H9 (cell line): ENCODE data around the gene WIF1. TPM values are rescaled to one million over a fixed set of nuclear protein-coding genes. Genes with fewer than 3 reads are reported as not detected.

Experiments
- DNase-seq: peaks from one replicate; pipeline ENCODE4 v3.0.0-alpha.2; 2017
- H2AFZ ChIP-seq: one replicate; pipeline ENCODE4 v1.6.1; 2013; ENCODE audit warnings: mild to moderate bottlenecking, low read length, control low read depth, moderate library complexity
- H2AK5ac ChIP-seq: 2 replicates; pipeline ENCODE4 v1.6.1; 2013; ENCODE audit warnings: low read length, control low read depth, mixed read lengths; ENCODE audit not compliant: insufficient read length
- H2BK120ac ChIP-seq: one replicate; pipeline ENCODE4 v1.6.1; 2013; ENCODE audit warnings: low read depth, mild to moderate bottlenecking, low read length, control low read depth, inconsistent platforms; ENCODE audit not compliant: poor library complexity, severe bottlenecking
- H2BK12ac ChIP-seq: 2 replicates; pipeline ENCODE4 v1.6.1; 2013; ENCODE audit warnings: low read length, control low read depth, mixed read lengths, low read depth; ENCODE audit not compliant: insufficient read length
- H2BK15ac ChIP-seq: 2 replicates; pipeline ENCODE4 v1.6.1; 2013; ENCODE audit warnings: low read depth, low read length, control low read depth
- H2BK20ac ChIP-seq: one replicate; pipeline ENCODE4 v1.6.1; 2013; ENCODE audit warnings: low read depth, mild to moderate bottlenecking, low read length, control low read depth, inconsistent platforms; ENCODE audit not compliant: poor library complexity, severe bottlenecking
- H2BK5ac ChIP-seq: 2 replicates; pipeline ENCODE4 v1.6.1; 2013; ENCODE audit warnings: low read length, control low read depth, mixed read lengths; ENCODE audit not compliant: insufficient read length
- H3K14ac ChIP-seq: 2 replicates; pipeline ENCODE4 v1.6.1; 2013; ENCODE audit warnings: low read length, control low read depth; ENCODE audit not compliant: insufficient read depth
- H3K18ac ChIP-seq: 2 replicates; pipeline ENCODE4 v1.6.1; 2013; ENCODE audit warnings: low read depth, mild to moderate bottlenecking, mixed read lengths, low read length, control low read depth; ENCODE audit not compliant: insufficient read length
- H3K23ac ChIP-seq: 2 replicates; pipeline ENCODE4 v1.6.1; 2013; ENCODE audit warnings: low read length, control low read depth, mixed read lengths, low read depth; ENCODE audit not compliant: insufficient read length
- H3K23me2 ChIP-seq: 2 replicates; pipeline ENCODE4 v1.6.1; 2013; ENCODE audit warnings: low read depth, mild to moderate bottlenecking, mixed read lengths, low read length, control low read depth; ENCODE audit not compliant: insufficient read length, poor library complexity, severe bottlenecking
- H3K27ac ChIP-seq: 2 replicates; pipeline ENCODE4 v1.5.1; 2013; ENCODE audit warnings: low read length, control low read depth, mixed read lengths, low read depth; ENCODE audit not compliant: insufficient read length
- H3K27me3 ChIP-seq: 2 replicates; pipeline ENCODE4 v1.6.1; 2013; ENCODE audit warnings: low read length, control low read depth, inconsistent platforms; ENCODE audit not compliant: insufficient read depth
- H3K4ac ChIP-seq: 2 replicates; pipeline ENCODE4 v1.6.1; 2013; ENCODE audit warnings: low read depth, mild to moderate bottlenecking, control low read depth, inconsistent platforms, low read length, moderate library complexity
- H3K4me1 ChIP-seq: 2 replicates; pipeline ENCODE4 v1.6.1; 2013; ENCODE audit warnings: low read length, control low read depth, inconsistent platforms; ENCODE audit not compliant: insufficient read depth
- H3K4me2 ChIP-seq: 2 replicates; pipeline ENCODE4 v1.6.1; 2013; ENCODE audit warnings: low read length, control low read depth, mixed read lengths; ENCODE audit not compliant: insufficient read length, insufficient read depth
- H3K56ac ChIP-seq: 2 replicates; pipeline ENCODE4 v1.6.1; 2013; ENCODE audit warnings: low read depth, mild to moderate bottlenecking, mixed read lengths, low read length, control low read depth; ENCODE audit not compliant: insufficient read length
- H3K79me1 ChIP-seq: 2 replicates; pipeline ENCODE4 v1.6.1; 2013; ENCODE audit warnings: low read depth, mild to moderate bottlenecking, moderate library complexity, low read length, control low read depth, inconsistent platforms; ENCODE audit not compliant: insufficient read depth, poor library complexity, severe bottlenecking
- H3K79me2 ChIP-seq: 2 replicates; pipeline ENCODE4 v1.6.1; 2013; ENCODE audit warnings: low read length, control low read depth, inconsistent platforms; ENCODE audit not compliant: insufficient read depth
- H3K9ac ChIP-seq: 2 replicates; pipeline ENCODE4 v1.6.1; 2013; ENCODE audit warnings: low read length, control low read depth, mixed read lengths; ENCODE audit not compliant: insufficient read length; ENCODE audit errors: extremely low read depth
- H3K9me3 ChIP-seq: one replicate; pipeline ENCODE4 v1.6.1; 2013; ENCODE audit warnings: low read depth, low read length, inconsistent platforms; ENCODE audit not compliant: control insufficient read depth
- H3T11ph ChIP-seq: one replicate; pipeline ENCODE4 v1.6.1; 2013; ENCODE audit warnings: mild to moderate bottlenecking, low read length, control low read depth, inconsistent platforms
- H4K20me1 ChIP-seq: one replicate; pipeline ENCODE4 v1.6.1; 2013; ENCODE audit not compliant: control insufficient read depth, insufficient read length, insufficient read depth
- H4K5ac ChIP-seq: 2 replicates; pipeline ENCODE4 v1.6.1; 2013; ENCODE audit warnings: low read depth, mild to moderate bottlenecking, mixed read lengths, low read length, control low read depth; ENCODE audit not compliant: insufficient read length
- H4K8ac ChIP-seq: replicated peaks from 2 replicates; pipeline ENCODE4 v1.6.1; 2013; ENCODE audit warnings: low read length, control low read depth, mixed read lengths, low read depth; ENCODE audit not compliant: insufficient read length
- H4K91ac ChIP-seq: 2 replicates; pipeline ENCODE4 v1.6.1; 2013; ENCODE audit warnings: low read depth, mild to moderate bottlenecking, moderate library complexity, mixed read lengths, low read length, control low read depth; ENCODE audit not compliant: insufficient read length
- H3K27ac Mint-ChIP-seq, 3 experiments: 2 replicates in 2 of 3; 3 replicates in 1 of 3; pipeline ENCODE4 v1.8.0; 2020 to 2021; ENCODE audit warnings: mixed read lengths in 3 of 3, mild to moderate bottlenecking in 1 of 3, moderate library complexity in 1 of 3
- H3K27me3 Mint-ChIP-seq: 2 replicates; pipeline ENCODE4 v1.8.0; 2021; ENCODE audit warnings: low read depth, mild to moderate bottlenecking, moderate library complexity, mixed read lengths
- H3K36me3 Mint-ChIP-seq, 3 experiments: 2 replicates in 2 of 3; 3 replicates in 1 of 3; pipeline ENCODE4 v1.8.0; 2020 to 2021; ENCODE audit warnings: low read depth in 3 of 3, mixed read lengths in 3 of 3; ENCODE audit not compliant: insufficient read depth in 1 of 3
- H3K4me1 Mint-ChIP-seq, 2 experiments: 2 replicates each; pipeline ENCODE4 v1.8.0; 2020; ENCODE audit warnings: mixed read lengths in 2 of 2
- H3K4me3 Mint-ChIP-seq, 2 experiments: 2 replicates in 1 of 2; 3 replicates in 1 of 2; pipeline ENCODE4 v1.8.0; 2020 to 2021; ENCODE audit warnings: mild to moderate bottlenecking in 2 of 2, mixed read lengths in 2 of 2, moderate library complexity in 1 of 2
- H3K9me3 Mint-ChIP-seq, 2 experiments: 2 replicates in 1 of 2; 3 replicates in 1 of 2; pipeline ENCODE4 v1.8.0; 2020; ENCODE audit warnings: mild to moderate bottlenecking in 2 of 2, mixed read lengths in 2 of 2, moderate library complexity in 1 of 2
- CTCF ChIP-seq: fragments of 200-600 bp; sonication (generic); conservative IDR thresholded peaks from 3 replicates; pipeline ENCODE4 v1.8.0; 2021; ENCODE audit warnings: antibody characterized with exemption, mild to moderate bottlenecking
- WGBS: extraction: QIAGEN DNeasy Blood & Tissue Kit; methylation state at CpG from one replicate; pipeline ENCODE4 v1.1.7; 2013; ENCODE audit warnings: missing lambda C conversion rate, low lambda C conversion rate, mixed read lengths; ENCODE audit not compliant: insufficient read length; ENCODE audit errors: extremely low coverage; 5-methylcytosine and 5-hydroxymethylcytosine counted together
- total RNA-seq: library from RNA; stranded (reverse); gene quantifications from 2 replicates; pipeline ENCODE4 v1.2.1, GENCODE V29; 2021

WIF1 gene
- total RNA-seq, 1 experiment from 2014 or later: 0.98 TPM

DNA sequence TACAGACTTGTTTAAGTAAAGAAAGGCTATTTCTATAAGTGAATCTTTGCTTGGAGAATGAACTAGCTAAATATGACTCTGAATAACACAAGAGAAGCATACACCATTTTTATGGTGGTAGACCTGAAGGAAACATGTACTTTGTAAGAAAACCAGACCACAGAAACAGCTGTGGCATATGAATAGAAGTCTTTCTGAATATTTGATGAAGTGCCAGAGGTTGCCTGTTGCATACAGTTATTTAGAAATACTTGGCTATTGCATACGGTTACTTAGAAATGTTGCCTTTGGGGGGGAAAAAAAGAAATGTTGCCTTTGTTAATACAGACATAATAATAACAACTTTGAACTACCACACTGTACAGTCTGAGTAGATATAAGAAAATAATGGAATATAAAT lies 31.5 kb upstream of the WIF1 start:
- no peak overlapping the region for H3K14ac ChIP-seq
- H3K23me2 ChIP-seq: no peaks in the 10 kb centered on the region
- no peak overlapping the region for H2BK12ac ChIP-seq
- no peak for DNase-seq
- no CpG with 5 or more reads among the region's 1 CpG for WGBS
- TF ChIP-seq CTCF: no peak
- H3K27me3 ChIP-seq: no peaks in the 10 kb centered on the region
- H3K9ac ChIP-seq: no peak overlapping the region
- H3K4me1 ChIP-seq: no peaks in the 10 kb centered on the region; the same call in 1 of the 2 replicates
- H3K27ac ChIP-seq: no peak overlapping the region
- no peak overlapping the region for H2AK5ac ChIP-seq
- no peak overlapping the region for H4K8ac ChIP-seq
- no peak overlapping the region for H3K56ac ChIP-seq
- no peaks in the 10 kb centered on the region for H3K9me3 Mint-ChIP-seq
- no peak overlapping the region for H2BK5ac ChIP-seq
- H2BK120ac ChIP-seq: no peak overlapping the region
- H3K4ac ChIP-seq: no peak overlapping the region
- H3K36me3 Mint-ChIP-seq: no peaks in the 10 kb centered on the region
- no peak overlapping the region for H3K4me2 ChIP-seq
- no peak overlapping the region for H2BK15ac ChIP-seq
- H3K79me2 ChIP-seq: no peaks in the 10 kb centered on the region
- H4K20me1 ChIP-seq: no peaks in the 10 kb centered on the region
- no peak overlapping the region for H2AFZ ChIP-seq
- no peak overlapping the region for H3K4me3 Mint-ChIP-seq
- H3K79me1 ChIP-seq: no peaks in the 10 kb centered on the region
- H4K91ac ChIP-seq: no peak overlapping the region
- peaks cover 10% of the 10 kb centered on the region; the same call in 1 of the 2 replicates for H3K27me3 Mint-ChIP-seq
- H3K23ac ChIP-seq: no peak overlapping the region
- H3K9me3 ChIP-seq: no peaks in the 10 kb centered on the region
- H4K5ac ChIP-seq: no peak overlapping the region
- H3T11ph ChIP-seq: no peak overlapping the region
- H2BK20ac ChIP-seq: no peak overlapping the region
- peaks cover 3 to 6% of the 10 kb centered on the region in 2 experiments; a peak in 3 of 4 replicates for H3K4me1 Mint-ChIP-seq
- no peak overlapping the region for H3K18ac ChIP-seq
- H3K27ac Mint-ChIP-seq: no peak overlapping the region
